K562 (cell line): ENCODE measurements around the gene DLL4. TPM values are rescaled to one million over a fixed set of nuclear protein-coding genes. Genes with fewer than 3 reads are reported as not detected.

Experiments used
- BDP1 ChIP-seq: IDR thresholded peaks from 3 replicates; pipeline ENCODE4 v1.6.1; 2011; ENCODE audit not compliant: insufficient read length, insufficient read depth
- CSDE1 ChIP-seq, 2 experiments: fragments of 450-650 bp; IDR thresholded peaks; 2 replicates each; pipeline ENCODE4 v1.6.1; 2016; ENCODE audit warnings: mild to moderate bottlenecking in 1 of 2
- EGR1 ChIP-seq: fragments of 450-650 bp; conservative IDR thresholded peaks from 2 replicates; pipeline ENCODE4 v1.6.1; 2017; ENCODE audit warnings: mild to moderate bottlenecking
- FUS ChIP-seq: fragments of 200-400 bp; formaldehyde crosslinking; optimal IDR thresholded peaks from 2 replicates; pipeline ENCODE3; 2017; ENCODE audit warnings: low read depth, low read length
- HDAC2 ChIP-seq: fragments of 450-650 bp; IDR thresholded peaks from 2 replicates; pipeline ENCODE4 v1.6.1; 2016; ENCODE audit warnings: mild to moderate bottlenecking
- HMGN3 ChIP-seq: IDR thresholded peaks from 2 replicates; pipeline ENCODE4 v1.6.1; 2011; ENCODE audit warnings: borderline replicate concordance, low read depth, mild to moderate bottlenecking, mixed read lengths, low read length; ENCODE audit not compliant: insufficient read length; ENCODE audit errors: extremely low read depth
- KLF13 ChIP-seq: fragments of 450-650 bp; IDR thresholded peaks from 2 replicates; pipeline ENCODE4 v1.6.1; 2016; ENCODE audit warnings: missing genetic modification characterization, low read depth, mild to moderate bottlenecking, missing compliant biosample characterization, moderate library complexity, borderline replicate concordance
- MIER1 ChIP-seq: fragments of 450-650 bp; IDR thresholded peaks from 2 replicates; pipeline ENCODE4 v1.6.1; 2016; ENCODE audit warnings: antibody characterized with exemption, mild to moderate bottlenecking, low read depth
- MYNN ChIP-seq, 2 experiments: sonication (generic); formaldehyde crosslinking in 1 of 2; IDR thresholded peaks; 2 replicates each; pipeline versions ENCODE4 v1.5.0 to v1.6.1; 2016 to 2020; ENCODE audit warnings: antibody characterized with exemption in 1 of 2, missing genetic modification reagents in 1 of 2
- NFATC3 ChIP-seq: fragments of 450-650 bp; IDR thresholded peaks from 2 replicates; pipeline ENCODE4 v1.6.1; 2017; ENCODE audit warnings: mild to moderate bottlenecking
- NFE2 ChIP-seq: IDR thresholded peaks from 2 replicates; pipeline ENCODE4 v1.6.1; 2014; ENCODE audit warnings: antibody characterized with exemption, low read depth
- PHTF2 ChIP-seq: fragments of 250-450 bp; sonication (Bioruptor Pico); IDR thresholded peaks from 2 replicates; pipeline ENCODE4 v1.5.0; 2021; ENCODE audit warnings: mild to moderate bottlenecking
- POLR2A ChIP-seq: fragments of 450-650 bp; conservative IDR thresholded peaks from 2 replicates; pipeline ENCODE4 v1.6.1; 2016
- RBM22 ChIP-seq: fragments of 200-400 bp; formaldehyde crosslinking; IDR thresholded peaks from 2 replicates; pipeline ENCODE4 v1.6.1; 2018; ENCODE audit warnings: low read length, low read depth; ENCODE audit not compliant: poor library complexity, severe bottlenecking
- RFX1 ChIP-seq: fragments of 450-650 bp; IDR thresholded peaks from 2 replicates; pipeline ENCODE4 v1.6.1; 2016; ENCODE audit warnings: mild to moderate bottlenecking, moderate library complexity
- SOX6 ChIP-seq: fragments of 450-650 bp; IDR thresholded peaks from 2 replicates; pipeline ENCODE4 v1.6.1; 2014; ENCODE audit warnings: mild to moderate bottlenecking
- SP1 ChIP-seq: sonication (generic); formaldehyde crosslinking; IDR thresholded peaks from 2 replicates; pipeline ENCODE4 v1.8.1; 2022; ENCODE audit warnings: mild to moderate bottlenecking, missing genetic modification reagents
- TARDBP ChIP-seq: fragments of 450-650 bp; IDR thresholded peaks from 2 replicates; pipeline ENCODE4 v1.6.1; 2016
- ZBTB43 ChIP-seq: sonication (generic); formaldehyde crosslinking; IDR thresholded peaks from 2 replicates; pipeline ENCODE4 v1.8.0; 2023; ENCODE audit warnings: mild to moderate bottlenecking, missing genetic modification reagents
- ZEB2 ChIP-seq: fragments of 450-650 bp; IDR thresholded peaks from 2 replicates; pipeline ENCODE4 v1.6.1; 2016
- ZFP1 ChIP-seq: fragments of 450-650 bp; formaldehyde crosslinking; IDR thresholded peaks from 2 replicates; pipeline ENCODE4 v1.4.0; 2020; ENCODE audit warnings: mild to moderate bottlenecking, mixed read lengths
- ZNF212 ChIP-seq: fragments of 450-650 bp; formaldehyde crosslinking; IDR thresholded peaks from 2 replicates; pipeline ENCODE4 v1.4.0; 2020; ENCODE audit warnings: mild to moderate bottlenecking
- ZNF431 ChIP-seq: sonication (generic); formaldehyde crosslinking; IDR thresholded peaks from 2 replicates; pipeline ENCODE4 v1.8.0; 2022; ENCODE audit warnings: mild to moderate bottlenecking, missing genetic modification reagents
- ZNF609 ChIP-seq: sonication (generic); formaldehyde crosslinking; IDR thresholded peaks from 2 replicates; pipeline ENCODE4 v1.8.1; 2023; ENCODE audit warnings: missing genetic modification reagents, mild to moderate bottlenecking, borderline replicate concordance
- ZNF76 ChIP-seq: fragments of 250-450 bp; sonication (Bioruptor Pico); IDR thresholded peaks from 2 replicates; pipeline ENCODE4 v1.4.0; 2020; ENCODE audit warnings: mild to moderate bottlenecking, moderate library complexity, borderline replicate concordance
- polyA plus RNA-seq, 8 experiments: library from polyadenylated mRNA; depleted of rRNA in 4 of 8; stranded (reverse) in 5 of 8; unstranded in 3 of 8; fragments of >200 nt; fragmentation: Nextera tagmentation in 2 of 8; fragmentation: Illumina TruSeq in 1 of 8; extraction: Ambion mirVana in 2 of 8; extraction: Trizol in 1 of 8; gene quantifications; 2 replicates each; pipeline versions ENCODE4 v1.2.1 to v1.2.3, GENCODE V29; 2011 to 2014; ENCODE audit warnings: inconsistent platforms in 1 of 8, missing spikeins in 1 of 8
- total RNA-seq, 7 experiments: library from RNA; depleted of rRNA in 6 of 7; stranded (reverse); fragments of >200 nt in 6 of 7; fragmentation: Illumina TruSeq in 2 of 7; extraction: Trizol in 2 of 7; gene quantifications; 2 replicates each; pipeline versions ENCODE4 v1.2.1 to v1.2.3, GENCODE V29; 2011 to 2021; ENCODE audit warnings: low replicate concordance in 1 of 7

The DLL4 gene
- total and polyA plus RNA-seq, 9 of the 15 experiments (the other 6 are each of a cell fraction or from before 2014, with no cell fraction given), result 0.04 to 1.1 (median 0.41) TPM; not detected in 1

- peak; percentile 78 for TF ChIP-seq HDAC2
- TF ChIP-seq ZNF76 (CRISPR knock-in tag), result no peak
- peak; percentile 54; the same call in 1 of the 2 replicates for TF ChIP-seq MYNN (IDR thresholded peaks at IDR 0.05)
- TF ChIP-seq MYNN (CRISPR knock-in tag; IDR thresholded peaks at IDR 0.05), result no peak
- peak; percentile 85 for TF ChIP-seq SP1 (CRISPR knock-in tag)
- TF ChIP-seq ZBTB43 (CRISPR knock-in tag), result no peak
- no peak for TF ChIP-seq PHTF2 (CRISPR knock-in tag)
- TF ChIP-seq HMGN3, result peak; percentile 73
- no peak for TF ChIP-seq ZNF212
- TF ChIP-seq NFE2, result no peak
- TF ChIP-seq CSDE1 (IDR thresholded peaks at IDR 0.05), result no peak
- peak; percentile 92 for TF ChIP-seq EGR1
- no peak for TF ChIP-seq MIER1
- TF ChIP-seq NFATC3, result no peak
- TF ChIP-seq SOX6, result no peak
- no peak for TF ChIP-seq ZEB2
- no peak for TF ChIP-seq BDP1
- TF ChIP-seq ZNF609 (CRISPR knock-in tag), result no peak
- TF ChIP-seq RBM22, result no peak
- no peak for TF ChIP-seq ZFP1
- TF ChIP-seq TARDBP, result no peak
- no peak for TF ChIP-seq RFX1
- TF ChIP-seq KLF13 (tag), result peak; percentile 66; the same call in 1 of the 2 replicates
- no peak for TF ChIP-seq FUS
- TF ChIP-seq POLR2A, result peak; percentile 64
- no peak for TF ChIP-seq ZNF431 (CRISPR knock-in tag)
Observed at GRCh38 chr15:40893733-40894680, 35.1 kb upstream of the DLL4 start, which contains the start of gene VPS18 (continued).
